Measurements from ENCODE around the gene TRIM33. TPM values are rescaled to one million over a fixed set of nuclear protein-coding genes. Genes with fewer than 3 reads are reported as not detected.

The TRIM33 gene
- total and polyA plus RNA-seq, 2 of the 13 experiments (the other 11 are each of a cell fraction or from before 2014, with no cell fraction given) = 35.5 to 42.2 TPM

GRCh38 chr1:114510274-114511031, 550 bp downstream of the TRIM33 start (continued):
- TF ChIP-seq ARID4A (CRISPR knock-in tag; IDR thresholded peaks at IDR 0.05; ENCODE audit: borderline replicate concordance) = peak; percentile 29
- no peak for TF ChIP-seq ZBTB44 (CRISPR knock-in tag; IDR thresholded peaks at IDR 0.05)
- 0 out of 2 replicates have a peak, but pooled peaks have one; percentile 19 for TF ChIP-seq ZNF704 (CRISPR knock-in tag; IDR thresholded peaks at IDR 0.05; ENCODE audit: borderline replicate concordance)
- no peak for TF ChIP-seq HNF1A (IDR thresholded peaks at IDR 0.05; ENCODE audit: low read depth)
- peak; percentile 52; the same call in 1 of the 2 replicates for TF ChIP-seq HNF1A (CRISPR knock-in tag; IDR thresholded peaks at IDR 0.05; ENCODE audit: borderline replicate concordance)
- TF ChIP-seq ARID5B (CRISPR knock-in tag; IDR thresholded peaks at IDR 0.05) = no peak; the same call in 1 of the 2 replicates
- 0 out of 2 replicates have a peak, but pooled peaks have one; percentile 28 for TF ChIP-seq ZNF510 (CRISPR knock-in tag; IDR thresholded peaks at IDR 0.05; ENCODE audit: low read depth)
- no peak for TF ChIP-seq ZNF775 (CRISPR knock-in tag; IDR thresholded peaks at IDR 0.05; ENCODE audit: borderline replicate concordance)
- no peak for TF ChIP-seq SOX5 (CRISPR knock-in tag; IDR thresholded peaks at IDR 0.05; ENCODE audit: borderline replicate concordance)
- TF ChIP-seq RBFOX2 (IDR thresholded peaks at IDR 0.05; ENCODE audit: low read depth, low read length) = peak; percentile 70
- 0 out of 2 replicates have a peak, but pooled peaks have one; percentile 59 for TF ChIP-seq EED (CRISPR knock-in tag; IDR thresholded peaks at IDR 0.05)
